Thoracic aorta (tissue), 2 donors: ENCODE measurements around the gene SGCD. TPM values are rescaled to one million over a fixed set of nuclear protein-coding genes. Genes with fewer than 3 reads are reported as not detected.

ENCODE experiments used
- ATAC-seq: fragments of 150-250 bp; one replicate; pipeline ENCODE4 v1.8.0; 2017; ENCODE audit warnings: low read depth; ENCODE audit not compliant: insufficient number of reproducible peaks, low FRiP score
- DNase-seq: peaks from one replicate; pipeline ENCODE4 v3.0.0-alpha.2; 2020; ENCODE audit warnings: low spot score
- H3K27ac ChIP-seq, 2 donors: fragments of 200-600 bp; sonication (generic); 1 replicate in 1 of 2; 2 replicates in 1 of 2; pipeline ENCODE4 v1.5.1; 2016; ENCODE audit warnings: mild to moderate bottlenecking in 2 of 2, moderate library complexity in 2 of 2
- H3K27me3 ChIP-seq: fragments of 200-600 bp; sonication (generic); replicated peaks from 2 replicates; pipeline ENCODE4 v1.6.0; 2016; ENCODE audit warnings: mild to moderate bottlenecking; ENCODE audit not compliant: insufficient read depth
- H3K36me3 ChIP-seq: fragments of 200-600 bp; sonication (generic); one replicate; pipeline ENCODE4 v1.5.1; 2016
- H3K4me1 ChIP-seq, 2 donors: fragments of 200-600 bp; sonication (generic); 1 replicate in 1 of 2; 2 replicates in 1 of 2; pipeline versions ENCODE4 v1.5.1 to v1.6.0; 2016; ENCODE audit warnings: low read depth in 2 of 2, mild to moderate bottlenecking in 1 of 2; ENCODE audit not compliant: control insufficient read depth in 1 of 2
- H3K4me3 ChIP-seq: fragments of 200-600 bp; sonication (generic); 2 replicates; pipeline ENCODE4 v1.5.1; 2016; ENCODE audit warnings: mild to moderate bottlenecking
- H3K9me3 ChIP-seq: fragments of 200-600 bp; sonication (generic); 2 replicates; pipeline ENCODE4 v1.5.1; 2016
- total RNA-seq, 2 donors: library from RNA; depleted of rRNA; stranded (reverse); fragments of >200 nt; gene quantifications; one replicate each; pipeline versions ENCODE4 v1.1.0 to v1.2.3, GENCODE V29; 2016
- TF ChIP-seq, protein P1 (sequence below): fragments of 200-600 bp; sonication (generic); IDR thresholded peaks from one replicate; pipeline ENCODE4 v1.5.1; 2019; ENCODE audit warnings: antibody characterized with exemption

Gene SGCD
- total RNA-seq, 2 donors from 2014 or later, result 20.4 to 40.3 TPM

DNA sequence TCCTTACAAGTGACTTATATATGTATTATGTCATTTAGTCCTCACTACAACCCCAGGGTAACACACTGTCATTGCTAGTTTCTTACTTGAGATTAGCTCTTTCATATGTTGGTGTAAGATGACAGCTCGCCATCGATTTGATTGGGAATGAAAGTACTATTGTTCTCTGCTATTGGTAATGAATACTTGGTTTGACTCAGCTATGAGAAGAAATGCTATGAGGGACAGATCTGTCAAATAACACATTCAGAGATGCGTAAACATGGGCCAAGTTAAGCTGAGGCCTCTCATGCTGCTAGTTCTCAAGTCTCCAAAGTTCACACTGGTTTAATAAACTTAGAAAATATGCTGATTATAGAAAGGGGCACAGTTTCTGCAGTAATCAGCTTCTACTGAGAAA lies 142.7 kb downstream of the SGCD start:
- no peaks in the 10 kb centered on the region for H3K27me3 ChIP-seq
- TF ChIP-seq, protein P1, sequence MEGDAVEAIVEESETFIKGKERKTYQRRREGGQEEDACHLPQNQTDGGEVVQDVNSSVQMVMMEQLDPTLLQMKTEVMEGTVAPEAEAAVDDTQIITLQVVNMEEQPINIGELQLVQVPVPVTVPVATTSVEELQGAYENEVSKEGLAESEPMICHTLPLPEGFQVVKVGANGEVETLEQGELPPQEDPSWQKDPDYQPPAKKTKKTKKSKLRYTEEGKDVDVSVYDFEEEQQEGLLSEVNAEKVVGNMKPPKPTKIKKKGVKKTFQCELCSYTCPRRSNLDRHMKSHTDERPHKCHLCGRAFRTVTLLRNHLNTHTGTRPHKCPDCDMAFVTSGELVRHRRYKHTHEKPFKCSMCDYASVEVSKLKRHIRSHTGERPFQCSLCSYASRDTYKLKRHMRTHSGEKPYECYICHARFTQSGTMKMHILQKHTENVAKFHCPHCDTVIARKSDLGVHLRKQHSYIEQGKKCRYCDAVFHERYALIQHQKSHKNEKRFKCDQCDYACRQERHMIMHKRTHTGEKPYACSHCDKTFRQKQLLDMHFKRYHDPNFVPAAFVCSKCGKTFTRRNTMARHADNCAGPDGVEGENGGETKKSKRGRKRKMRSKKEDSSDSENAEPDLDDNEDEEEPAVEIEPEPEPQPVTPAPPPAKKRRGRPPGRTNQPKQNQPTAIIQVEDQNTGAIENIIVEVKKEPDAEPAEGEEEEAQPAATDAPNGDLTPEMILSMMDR, result no peak
- no peak for ATAC-seq
- H3K27ac ChIP-seq, result no peak overlapping the region
- no peak for DNase-seq
- H3K4me3 ChIP-seq, result no peak overlapping the region
- H3K4me1 ChIP-seq, result peaks cover 0 to 11% of the 10 kb centered on the region in 2 donors
- no peaks in the 10 kb centered on the region for H3K36me3 ChIP-seq
- H3K9me3 ChIP-seq, result no peaks in the 10 kb centered on the region

DNA sequence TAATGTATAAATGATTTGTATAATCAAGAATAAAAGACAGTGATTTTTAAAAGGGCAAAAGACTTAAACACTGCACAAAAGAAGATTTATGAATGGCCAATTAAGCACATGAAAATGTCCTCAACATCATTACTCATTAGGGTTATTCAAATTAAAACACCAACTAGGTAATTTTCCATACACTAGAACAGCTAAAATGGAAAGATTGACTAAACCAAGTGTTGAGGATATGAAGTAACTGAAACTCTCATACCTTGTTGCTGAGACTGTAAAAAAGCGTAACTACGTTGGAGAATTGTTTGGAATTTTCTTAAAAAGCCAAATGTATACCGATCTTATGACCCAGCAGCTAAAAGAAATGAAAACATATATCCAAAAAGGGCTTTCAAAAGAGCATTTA lies 144.9 kb downstream of the SGCD start:
- Histone ChIP-seq H3K4me3 (no peak overlapping the region), H3K4me1 (peaks cover 0 to 33% of the 10 kb centered on the region in 2 donors), H3K27ac (no peak overlapping the region), H3K27me3 (no peaks in the 10 kb centered on the region), H3K36me3 (no peaks in the 10 kb centered on the region), H3K9me3 (no peaks in the 10 kb centered on the region)
- ATAC-seq (no peak), DNase-seq (no peak)
- TF ChIP-seq, protein P1, result no peak

GRCh38 chr5:156473269-156473908 lies 146.4 kb downstream of the SGCD start:
- Histone ChIP-seq H3K9me3 (no peaks in the 10 kb centered on the region), H3K36me3 (no peaks in the 10 kb centered on the region), H3K4me3 (no peak overlapping the region), H3K27me3 (no peaks in the 10 kb centered on the region), H3K27ac (no peak overlapping the region), H3K4me1 (peaks cover 0 to 34% of the 10 kb centered on the region in 2 donors)
- TF ChIP-seq, protein P1, result no peak
- ATAC-seq (no peak), DNase-seq (no peak)

- no peaks in the 10 kb centered on the region for H3K36me3 ChIP-seq
- DNase-seq (no peak), ATAC-seq (no peak)
- peak overlapping the region in 1 of 2 donors; percentile 32 for H3K27ac ChIP-seq
- no peak overlapping the region for H3K4me3 ChIP-seq
- H3K27me3 ChIP-seq, result no peaks in the 10 kb centered on the region
- peaks cover 0 to 34% of the 10 kb centered on the region in 2 donors for H3K4me1 ChIP-seq
- no peaks in the 10 kb centered on the region for H3K9me3 ChIP-seq
- TF ChIP-seq, protein P1, result no peak
Observed at GRCh38 chr5:156474251-156474650, 147.3 kb downstream of the SGCD start.

DNA sequence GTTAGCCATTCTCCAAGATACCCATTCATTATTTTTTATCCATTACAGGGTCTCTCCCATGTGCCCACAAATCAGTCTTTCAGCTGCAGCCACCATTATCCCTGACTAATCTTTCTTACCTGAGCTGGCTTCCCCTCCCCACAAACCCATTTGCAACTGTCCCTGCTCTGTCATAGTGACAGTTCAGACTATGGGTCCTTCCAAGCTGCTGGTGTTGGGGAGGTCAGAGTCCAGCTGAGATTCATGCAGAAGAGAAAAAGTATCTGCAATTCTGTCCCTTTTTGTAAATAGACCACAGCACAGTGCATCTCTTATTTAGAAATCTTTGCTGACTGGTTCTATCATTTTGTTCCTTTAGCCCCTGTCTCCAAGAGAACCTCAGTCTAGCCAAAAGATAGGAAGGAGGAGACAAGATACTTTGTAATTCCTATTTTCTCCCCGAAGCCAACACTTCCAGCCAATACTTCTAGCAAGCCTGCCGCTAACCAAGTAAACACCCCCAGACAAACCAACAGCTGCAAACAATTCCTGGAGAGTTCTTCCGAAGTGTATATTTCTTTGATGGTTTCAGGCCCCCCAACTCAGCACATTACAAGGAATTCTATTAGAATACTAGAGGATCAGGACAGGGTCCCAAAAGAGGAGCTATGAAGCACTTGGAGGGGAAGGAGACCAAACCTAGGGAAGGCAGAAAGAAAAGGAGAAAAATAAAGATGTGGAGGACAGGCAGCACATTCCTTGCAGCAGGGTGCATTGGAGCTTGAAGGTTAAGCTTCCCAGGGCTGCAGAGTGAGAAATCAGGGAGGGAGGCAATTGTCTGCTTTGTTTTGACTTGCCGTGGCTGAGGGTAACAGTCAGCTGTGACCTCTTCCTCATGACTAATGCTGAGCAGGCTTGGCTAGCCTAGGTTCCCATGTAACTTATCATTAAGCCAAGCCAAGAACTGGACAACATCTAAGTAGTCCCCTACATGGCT lies 148.5 kb downstream of the SGCD start:
- H3K36me3 ChIP-seq, result no peaks in the 10 kb centered on the region
- H3K9me3 ChIP-seq, result no peaks in the 10 kb centered on the region
- H3K4me3 ChIP-seq, result no peak overlapping the region
- H3K27ac ChIP-seq, result no peak overlapping the region
- TF ChIP-seq, protein P1, result no peak
- peaks cover 0 to 34% of the 10 kb centered on the region in 2 donors for H3K4me1 ChIP-seq
- ATAC-seq (peak; percentile 79), DNase-seq (no peak)
- H3K27me3 ChIP-seq, result no peaks in the 10 kb centered on the region
